GM19351 (cell line): ENCODE measurements around the gene TMUB2.

ENCODE experiments used
- ATAC-seq: cut with Tn5 transposase; IDR thresholded peaks from one replicate; pipeline ENCODE4 v1.9.1; 2021; ENCODE audit warnings: mild to moderate bottlenecking, moderate library complexity; ENCODE audit not compliant: unreplicated experiment

TMUB2 gene

DNA sequence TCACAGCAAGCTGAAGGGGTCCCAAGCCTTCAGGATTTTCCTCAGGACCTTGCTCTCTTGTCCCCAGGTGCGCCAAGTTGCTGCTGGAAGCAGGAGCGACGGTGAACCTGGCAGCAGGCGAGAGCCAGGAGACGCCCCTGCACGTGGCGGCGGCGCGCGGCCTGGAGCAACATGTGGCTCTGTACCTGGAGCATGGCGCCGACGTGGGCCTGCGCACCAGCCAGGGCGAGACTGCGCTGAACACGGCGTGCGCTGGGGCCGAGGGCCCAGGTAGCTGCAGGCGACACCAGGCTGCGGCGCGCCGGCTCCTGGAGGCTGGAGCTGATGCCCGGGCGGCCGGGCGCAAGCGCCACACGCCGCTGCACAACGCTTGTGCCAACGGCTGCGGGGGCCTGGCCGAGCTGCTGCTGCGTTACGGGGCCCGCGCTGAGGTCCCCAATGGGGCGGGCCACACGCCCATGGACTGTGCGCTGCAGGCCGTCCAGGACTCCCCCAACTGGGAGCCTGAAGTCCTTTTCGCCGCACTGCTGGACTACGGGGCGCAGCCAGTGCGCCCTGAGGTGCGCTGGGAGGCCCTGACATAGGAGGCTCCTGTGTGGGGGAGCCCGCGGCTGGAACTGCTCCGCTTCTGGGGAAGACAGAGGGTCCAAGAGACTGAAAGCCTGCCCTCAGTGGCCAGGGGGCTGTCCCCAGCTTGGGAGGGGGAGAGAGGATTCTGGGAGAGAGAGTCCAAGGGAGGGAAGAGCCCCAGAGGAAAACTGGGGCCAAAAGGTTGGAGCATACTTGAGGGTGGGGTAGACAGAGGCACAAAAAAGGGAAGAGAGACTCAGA, 9.9 kb upstream of the TMUB2 start:
- no peak for ATAC-seq

DNA sequence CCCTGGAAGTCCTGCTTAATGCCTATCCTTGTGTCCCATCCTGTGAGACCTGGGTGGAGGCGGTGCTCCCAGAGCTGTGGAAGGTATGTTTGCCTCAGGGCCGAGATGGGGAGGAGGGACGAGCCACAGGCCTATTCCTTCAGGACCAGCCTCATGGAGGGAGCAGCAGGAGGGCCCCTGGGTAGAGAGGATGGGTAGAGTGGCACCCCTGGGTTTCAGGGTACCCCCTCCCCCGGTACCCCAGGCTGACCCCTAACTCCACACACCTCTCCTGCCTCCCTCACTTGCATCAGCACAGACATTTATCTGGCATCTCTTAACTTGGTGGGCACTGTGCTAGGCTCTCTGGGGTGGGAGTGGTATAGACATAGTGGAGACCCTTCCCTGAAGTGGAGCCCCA, 9.1 kb upstream of the TMUB2 start:
- ATAC-seq = no peak

DNA sequence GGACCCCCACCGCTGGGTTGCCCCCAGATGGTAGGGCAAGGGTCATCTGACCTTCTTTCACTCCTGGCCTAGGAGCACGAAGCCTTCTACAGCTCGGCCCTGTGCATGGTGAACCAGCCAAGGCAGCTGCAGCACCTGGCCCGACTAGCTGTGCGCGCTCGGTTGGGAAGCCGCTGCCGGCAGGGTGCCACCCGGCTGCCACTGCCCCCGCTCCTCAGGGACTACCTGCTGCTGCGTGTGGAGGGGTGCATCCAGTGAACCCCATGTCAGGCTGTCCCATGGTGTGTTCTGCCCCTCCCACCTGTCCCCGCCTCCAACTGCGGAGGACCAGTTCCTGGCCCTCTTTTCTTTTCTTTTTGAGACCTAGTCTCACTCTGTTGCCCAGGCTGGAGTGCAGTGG, 8.6 kb upstream of the TMUB2 start:
- no peak for ATAC-seq

DNA sequence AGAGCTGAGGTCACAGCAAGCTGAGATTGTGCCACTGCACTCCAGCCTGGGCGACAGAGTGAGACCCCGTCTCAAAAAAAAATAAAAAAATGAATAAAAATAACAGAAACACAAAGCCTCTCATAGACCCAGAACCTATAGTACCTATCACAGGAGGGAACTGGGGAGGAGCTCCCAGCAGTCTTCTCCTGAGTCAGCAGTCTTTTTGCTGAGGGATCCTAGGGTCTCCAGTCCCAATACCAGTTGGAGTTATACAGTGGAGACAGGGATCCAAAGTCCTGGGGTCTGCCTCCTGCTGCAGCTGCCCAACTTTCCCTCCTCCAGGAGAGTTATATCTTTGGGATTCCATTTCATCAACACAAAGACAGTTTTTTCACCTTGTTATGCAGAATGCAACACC, 3.7 kb upstream of the TMUB2 start:
- no peak for ATAC-seq

DNA sequence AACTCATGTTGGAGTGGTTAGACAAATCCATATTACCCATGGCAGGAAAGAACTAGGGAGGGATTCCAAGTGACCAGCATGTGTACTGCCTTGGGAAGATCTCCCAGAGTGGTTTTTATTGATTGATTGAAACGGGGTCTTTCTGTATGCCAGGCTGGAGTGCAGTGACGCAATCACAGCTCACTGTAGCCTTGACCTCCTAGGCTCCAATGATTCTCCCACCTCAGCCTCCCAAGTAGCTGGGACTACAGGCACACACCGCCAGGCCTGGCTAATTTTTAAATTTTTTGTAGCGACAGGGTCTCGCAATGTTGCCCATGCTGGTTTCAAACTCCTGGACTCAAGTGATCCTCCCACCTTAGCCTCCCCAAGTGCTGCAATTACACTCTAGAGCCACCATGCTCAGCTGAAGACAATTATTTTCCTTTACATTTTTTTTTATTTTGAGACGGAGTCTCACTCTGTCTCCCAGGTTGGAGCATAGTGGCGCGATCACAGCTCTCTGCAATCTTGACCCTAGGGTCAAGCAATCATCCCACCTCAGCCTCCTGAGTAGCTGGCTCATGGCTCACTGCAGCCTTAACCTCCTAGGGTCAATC, 2.5 kb upstream of the TMUB2 start:
- no peak for ATAC-seq

DNA sequence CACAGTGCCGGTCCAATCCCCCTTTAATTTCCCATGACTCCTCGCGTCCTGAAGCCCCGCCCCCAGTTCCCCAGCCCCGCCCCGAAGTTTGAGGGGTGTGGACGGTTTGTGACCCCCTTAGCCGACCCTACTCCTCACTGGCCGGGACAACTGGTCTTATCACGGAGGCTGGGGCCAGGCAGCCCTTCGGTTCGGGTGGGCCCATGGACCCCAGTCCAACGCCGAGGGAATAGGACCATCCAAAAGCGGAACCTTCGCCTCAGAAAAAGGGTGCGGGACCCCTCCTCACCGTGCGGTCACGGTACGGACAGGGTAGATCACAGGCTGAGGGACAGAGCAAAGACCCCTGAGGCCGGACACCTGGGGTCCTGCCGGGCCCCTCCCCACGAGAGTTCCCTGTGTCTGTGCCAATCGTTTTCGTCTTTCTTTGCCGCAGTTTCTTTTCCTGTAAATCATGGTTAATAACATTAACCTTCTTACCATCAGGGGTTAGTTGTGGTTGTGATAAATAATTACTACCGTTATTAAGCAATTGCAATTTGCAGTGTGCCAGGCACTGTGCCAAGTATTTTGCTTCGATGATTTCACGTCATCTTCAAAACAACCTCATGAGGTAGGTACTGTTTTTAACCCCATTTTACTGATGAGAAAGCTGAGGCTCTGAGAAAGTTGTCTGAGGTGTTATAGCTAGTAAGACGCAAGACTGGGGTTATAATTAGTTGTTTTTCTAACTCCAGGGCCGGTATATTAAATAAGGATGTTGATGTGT, 543 bp downstream of the TMUB2 start:
- peak; percentile 51 for ATAC-seq

DNA sequence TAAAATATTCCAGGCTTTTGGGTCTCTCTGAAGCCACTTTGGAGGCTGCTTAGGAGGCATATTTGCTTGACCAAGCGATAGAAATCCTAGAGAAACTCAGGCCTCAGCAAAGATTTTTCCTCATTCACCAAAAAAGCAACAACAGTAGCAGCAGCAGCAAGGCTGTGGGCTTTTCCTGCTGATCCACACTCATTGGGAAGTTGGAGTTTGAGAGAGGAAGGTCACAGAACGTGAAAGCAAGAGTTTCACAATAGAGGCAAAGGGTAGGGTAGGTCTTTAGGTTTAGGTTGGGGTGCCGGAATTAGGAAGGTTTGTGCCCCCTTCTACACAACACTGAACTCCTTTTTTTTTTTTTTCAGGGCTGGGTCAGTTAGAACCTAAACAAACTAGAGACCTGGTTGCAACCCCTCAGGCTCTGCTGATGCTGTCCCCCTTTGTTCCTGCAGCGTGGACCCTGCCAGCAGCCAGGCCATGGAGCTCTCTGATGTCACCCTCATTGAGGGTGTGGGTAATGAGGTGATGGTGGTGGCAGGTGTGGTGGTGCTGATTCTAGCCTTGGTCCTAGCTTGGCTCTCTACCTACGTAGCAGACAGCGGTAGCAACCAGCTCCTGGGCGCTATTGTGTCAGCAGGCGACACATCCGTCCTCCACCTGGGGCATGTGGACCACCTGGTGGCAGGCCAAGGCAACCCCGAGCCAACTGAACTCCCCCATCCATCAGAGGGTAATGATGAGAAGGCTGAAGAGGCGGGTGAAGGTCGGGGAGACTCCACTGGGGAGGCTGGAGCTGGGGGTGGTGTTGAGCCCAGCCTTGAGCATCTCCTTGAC, 2.0 kb downstream of the TMUB2 start:
- ATAC-seq = no peak

DNA sequence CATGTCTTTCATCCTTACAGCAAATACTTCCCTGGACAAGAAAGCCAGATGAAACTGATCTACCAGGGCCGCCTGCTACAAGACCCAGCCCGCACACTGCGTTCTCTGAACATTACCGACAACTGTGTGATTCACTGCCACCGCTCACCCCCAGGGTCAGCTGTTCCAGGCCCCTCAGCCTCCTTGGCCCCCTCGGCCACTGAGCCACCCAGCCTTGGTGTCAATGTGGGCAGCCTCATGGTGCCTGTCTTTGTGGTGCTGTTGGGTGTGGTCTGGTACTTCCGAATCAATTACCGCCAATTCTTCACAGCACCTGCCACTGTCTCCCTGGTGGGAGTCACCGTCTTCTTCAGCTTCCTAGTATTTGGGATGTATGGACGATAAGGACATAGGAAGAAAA, 3.7 kb downstream of the TMUB2 start:
- ATAC-seq = no peak

DNA sequence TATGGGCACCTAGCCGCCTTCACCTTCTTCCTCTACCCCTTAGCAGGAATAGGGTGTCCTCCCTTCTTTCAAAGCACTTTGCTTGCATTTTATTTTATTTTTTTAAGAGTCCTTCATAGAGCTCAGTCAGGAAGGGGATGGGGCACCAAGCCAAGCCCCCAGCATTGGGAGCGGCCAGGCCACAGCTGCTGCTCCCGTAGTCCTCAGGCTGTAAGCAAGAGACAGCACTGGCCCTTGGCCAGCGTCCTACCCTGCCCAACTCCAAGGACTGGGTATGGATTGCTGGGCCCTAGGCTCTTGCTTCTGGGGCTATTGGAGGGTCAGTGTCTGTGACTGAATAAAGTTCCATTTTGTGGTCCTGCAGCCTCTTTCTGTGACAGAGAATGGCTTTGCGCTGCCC, 4.6 kb downstream of the TMUB2 start:
- no peak for ATAC-seq

DNA sequence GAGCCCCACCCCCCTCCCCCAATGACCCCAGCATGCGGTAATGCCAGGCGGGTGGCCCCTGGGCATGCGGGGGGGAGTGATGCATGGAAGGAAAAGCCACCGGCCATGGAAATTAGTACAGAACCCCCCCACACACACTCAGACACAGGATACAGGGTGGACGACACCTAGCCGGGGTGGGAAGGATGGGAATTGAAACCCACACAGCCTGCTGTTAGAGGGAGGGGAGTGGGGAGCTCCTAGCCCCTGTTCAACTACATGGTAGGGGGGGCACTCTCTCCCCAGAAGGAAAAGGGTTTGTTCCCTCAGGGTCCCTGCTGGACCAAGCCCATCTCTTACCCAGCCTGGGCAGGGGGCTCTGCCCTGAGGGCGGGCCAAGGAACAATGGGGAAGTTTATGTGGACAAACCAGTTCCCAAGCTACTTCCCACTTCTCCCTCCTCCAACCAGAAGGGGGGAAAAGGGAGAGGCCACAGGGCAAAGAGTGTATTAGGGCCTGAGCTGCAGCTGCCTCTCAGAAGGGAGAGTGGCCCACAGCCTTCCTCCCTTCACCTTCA, 5.2 kb downstream of the TMUB2 start:
- ATAC-seq = no peak

DNA sequence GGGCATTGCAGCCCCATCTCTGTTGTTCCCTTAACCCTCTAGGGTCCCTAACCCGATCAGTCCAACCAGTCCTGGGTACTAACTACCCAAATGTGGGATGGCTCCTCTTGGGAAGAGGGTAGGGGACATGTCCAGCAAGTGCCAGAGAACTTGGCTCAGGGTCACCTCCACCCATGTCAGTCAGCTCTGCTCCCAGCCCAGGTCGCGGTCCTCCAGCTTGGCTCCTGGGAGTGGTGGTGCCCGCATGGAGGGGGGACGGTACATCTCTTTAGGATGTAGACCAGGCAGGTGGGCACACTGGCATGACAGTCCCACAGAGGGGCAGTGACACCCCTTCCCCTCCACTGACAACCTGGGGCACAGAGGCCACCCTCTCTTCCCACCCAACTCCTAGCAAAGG, 6.0 kb downstream of the TMUB2 start:
- no peak for ATAC-seq

DNA sequence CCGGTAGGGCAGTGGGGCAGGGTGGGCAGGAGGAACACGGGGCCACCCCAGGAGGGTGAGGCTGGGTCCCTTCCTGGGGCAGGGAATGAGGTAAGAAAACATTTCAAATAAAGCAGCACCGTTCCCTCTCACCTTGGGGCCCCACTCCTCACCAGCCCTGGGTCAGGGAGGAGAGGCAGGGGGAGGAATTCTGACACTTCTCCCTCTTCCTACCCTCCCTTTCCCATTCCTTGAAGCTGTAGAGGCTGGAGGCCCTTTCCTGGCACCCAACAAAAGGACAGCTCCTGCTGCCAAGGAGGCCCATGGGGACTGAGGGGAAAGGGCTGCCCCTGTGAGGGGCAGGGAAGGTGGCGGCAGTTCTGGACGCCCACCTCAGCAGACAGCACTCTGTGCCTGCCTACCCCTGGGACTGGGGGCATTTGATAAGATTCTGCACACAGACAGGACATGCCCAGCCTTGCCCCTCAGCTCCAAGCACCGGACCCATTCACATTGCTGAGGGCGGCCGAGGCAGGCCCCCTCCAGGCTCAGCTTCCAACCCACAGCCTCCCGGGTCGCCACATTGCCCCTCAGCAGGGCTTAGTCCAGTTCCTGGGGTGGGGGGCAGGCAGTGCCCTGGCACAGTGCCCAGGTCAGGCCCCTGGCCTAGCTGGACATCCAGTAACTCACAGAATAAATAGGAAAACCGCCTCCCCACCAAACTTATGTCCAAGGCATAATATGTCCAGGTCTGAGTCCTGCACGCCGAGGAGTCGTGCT, 6.7 kb downstream of the TMUB2 start:
- ATAC-seq = no peak

DNA sequence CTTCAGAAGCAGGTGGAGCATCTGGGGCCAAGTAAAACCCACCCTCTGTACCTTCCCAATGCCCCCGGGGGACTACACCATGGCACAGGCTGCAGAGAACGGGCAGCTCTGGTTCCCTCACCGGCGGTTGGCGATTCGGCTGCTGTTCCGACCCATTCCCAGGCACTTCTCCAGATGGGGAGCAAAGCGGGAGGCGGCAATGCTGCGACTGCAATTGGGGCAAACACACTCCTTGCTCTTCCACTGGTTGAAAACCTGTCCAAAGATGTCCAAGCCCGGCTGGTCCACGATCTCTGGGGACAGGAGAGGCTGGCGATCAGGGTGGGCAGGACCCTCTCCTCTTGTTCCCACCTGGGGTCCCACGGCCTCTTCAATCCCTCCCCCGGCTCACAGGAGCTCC, 10.3 kb downstream of the TMUB2 start:
- no peak for ATAC-seq

DNA sequence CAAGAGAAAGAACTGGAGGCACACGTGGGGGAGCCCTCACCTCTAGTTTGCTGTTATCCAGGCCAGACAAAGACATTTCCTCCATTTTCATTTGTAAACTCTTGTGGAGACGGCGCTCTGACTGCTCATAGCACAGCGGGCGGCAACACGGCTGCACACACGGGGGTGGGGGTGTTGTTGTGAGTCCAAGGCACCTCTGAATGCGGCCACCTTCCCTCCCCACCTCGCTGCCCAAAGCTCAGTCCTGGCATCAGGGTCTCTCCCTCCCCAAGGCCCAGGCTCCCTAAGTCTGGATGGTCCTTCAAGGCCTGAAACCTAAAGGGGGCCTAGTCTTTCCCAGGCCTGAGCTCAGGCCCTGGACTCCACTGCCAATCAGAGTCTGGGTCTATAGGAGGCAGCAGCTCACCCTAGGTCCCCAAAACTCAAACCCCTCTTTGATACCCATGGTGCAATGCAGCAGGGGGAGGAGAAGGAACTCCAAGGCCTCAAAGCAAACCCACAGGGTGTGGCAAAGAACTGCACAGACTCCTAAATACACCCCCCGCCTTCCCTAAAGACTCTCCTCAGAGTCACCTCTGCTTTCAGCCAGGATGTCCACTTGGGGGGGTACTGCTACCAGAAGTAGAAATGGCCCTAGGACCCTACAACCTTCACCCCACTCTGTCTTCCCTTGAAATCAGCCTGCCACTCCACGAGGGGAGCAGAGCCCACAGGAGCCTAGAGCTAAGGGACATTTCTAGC, 11.4 kb downstream of the TMUB2 start:
- ATAC-seq = no peak

DNA sequence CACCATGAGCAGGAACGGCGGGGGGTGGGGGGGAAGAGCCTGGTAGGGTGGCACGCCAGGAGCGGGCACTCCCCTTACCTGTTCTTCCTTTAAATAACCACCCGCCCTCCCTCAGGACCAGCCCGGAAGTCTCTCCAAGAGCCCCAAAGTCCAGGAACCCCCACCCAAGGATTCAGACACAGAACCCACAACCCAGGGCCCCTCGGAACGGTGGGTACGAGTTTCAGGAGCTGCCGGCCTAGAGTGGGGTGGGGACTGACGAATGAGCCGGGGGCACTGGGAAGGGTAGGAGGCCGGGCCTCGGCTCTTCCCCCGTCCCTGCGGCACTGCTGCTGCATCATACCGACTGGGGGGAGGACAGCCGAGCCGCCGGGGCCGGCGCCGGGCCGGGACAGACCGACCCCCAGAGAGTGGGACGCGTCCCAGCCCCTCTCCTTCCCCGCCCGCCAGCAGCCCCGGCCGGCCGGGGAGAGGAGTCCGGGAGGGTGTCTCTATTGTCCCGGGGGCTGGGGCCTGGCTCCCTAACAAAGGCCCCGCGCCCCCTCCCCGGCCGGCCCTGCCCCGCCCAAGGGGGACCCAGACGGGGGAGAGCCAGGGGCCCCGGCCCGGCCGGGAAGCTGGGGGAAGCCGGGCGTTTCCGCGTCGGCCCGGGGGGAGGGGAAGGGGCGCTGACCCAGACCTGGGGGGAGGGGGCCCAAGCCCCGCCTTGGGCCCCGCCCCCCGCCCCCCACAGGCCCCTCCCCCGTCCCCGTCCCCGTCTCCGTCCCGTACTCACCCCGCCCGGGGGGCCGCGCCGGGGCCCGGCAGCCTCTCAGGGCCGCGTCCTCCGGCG, 12.2 kb downstream of the TMUB2 start:
- peak; percentile 6 for ATAC-seq

DNA sequence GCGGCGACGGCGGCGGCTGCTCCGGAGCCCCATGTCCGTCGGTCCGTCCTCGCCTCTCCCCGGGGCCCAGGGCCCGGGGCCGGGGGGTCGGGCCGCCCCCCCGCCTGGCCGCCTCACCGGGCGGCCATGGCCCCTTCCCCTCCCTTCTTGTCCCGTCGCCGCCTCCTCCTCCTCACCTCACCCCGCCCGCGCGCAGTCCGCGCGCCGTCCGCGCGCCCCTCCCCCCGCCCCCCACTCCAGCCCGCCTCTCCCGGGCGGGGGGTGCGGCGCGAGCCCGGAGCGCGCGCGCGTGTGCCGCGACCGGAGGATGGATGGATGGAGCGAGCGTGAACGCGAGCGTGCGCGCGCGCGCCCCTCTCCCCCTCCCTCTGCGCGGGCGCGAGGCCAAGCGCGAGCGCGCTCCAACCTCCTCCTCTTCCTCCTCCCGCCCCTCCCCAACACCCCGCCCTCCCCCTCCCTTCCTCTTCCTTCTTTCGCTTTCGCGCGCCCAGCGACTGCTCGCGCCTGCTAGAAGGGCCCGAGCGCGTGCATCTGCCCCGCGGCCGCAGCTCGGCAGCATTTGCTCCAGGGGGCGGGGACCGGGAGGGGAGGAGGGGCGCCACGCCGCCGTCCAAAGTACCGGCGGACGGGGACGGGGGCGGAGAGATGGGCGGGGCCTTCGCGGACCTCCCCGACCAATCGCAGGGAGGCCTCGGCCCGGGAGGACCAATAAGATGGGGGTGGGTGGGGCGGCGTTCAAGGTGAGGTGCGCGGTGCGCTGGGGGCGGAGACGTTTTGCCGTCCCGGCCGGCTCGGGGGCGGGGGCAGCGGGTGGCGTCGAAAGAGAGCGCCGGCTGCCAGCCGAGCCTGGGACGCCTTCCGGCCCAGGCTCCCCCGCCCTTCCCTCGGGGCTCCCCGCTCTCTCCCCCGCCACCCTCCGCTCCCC, 13.0 kb downstream of the TMUB2 start, which contains the start of gene ATXN7L3:
Gene ATXN7L3 (minus strand): TSS at position 332 of the 925 bp plus-strand sequence. CDS start 1,814 bp downstream, outside the sequence.
- peak; percentile 65 for ATAC-seq

DNA sequence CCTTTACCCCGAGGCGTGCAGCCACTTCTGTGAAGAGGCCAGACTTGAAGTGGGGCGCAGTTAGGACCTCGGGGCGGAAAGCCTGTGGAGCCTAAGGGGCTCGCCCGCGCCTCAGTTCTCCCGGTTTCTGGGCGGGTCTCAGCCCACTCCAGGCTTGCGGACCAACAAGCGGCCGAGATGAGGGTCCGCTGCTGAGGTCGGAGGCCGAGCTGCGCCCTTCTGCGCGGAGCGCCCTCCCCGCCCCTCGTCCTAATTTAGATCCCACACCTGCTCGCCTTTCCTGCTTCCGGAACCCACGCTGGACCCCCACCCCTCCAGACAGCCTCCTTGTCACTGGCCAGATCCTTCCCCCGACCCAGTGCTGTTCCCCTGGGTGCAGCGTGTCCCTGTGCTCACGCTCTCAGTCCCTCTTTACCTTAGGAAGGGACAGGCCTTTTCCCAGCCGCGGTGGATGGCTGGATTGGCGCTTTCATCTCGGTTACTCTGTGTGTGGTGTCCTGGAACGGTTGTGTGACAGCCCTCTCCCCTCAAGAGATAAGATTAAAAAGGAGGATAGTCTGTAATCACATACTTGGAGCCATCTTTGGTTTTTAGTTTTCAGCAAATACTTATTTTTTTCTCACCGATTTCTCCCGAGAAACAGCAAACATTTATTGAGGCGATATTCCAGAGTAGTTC, 13.8 kb downstream of the TMUB2 start:
- ATAC-seq = peak; percentile 3
